Subcutaneous adipose tissue (tissue), 4 donors: Measurements from ENCODE around the gene PIAS4. TPM values are rescaled to one million over a fixed set of nuclear protein-coding genes. Genes with fewer than 3 reads are reported as not detected.

Experiments
- small RNA-seq: library from RNA; depleted of rRNA; stranded (forward); fragments of <200 nt; gene quantifications from one replicate; pipeline ENCODE3, GENCODE V24; 2016
- total RNA-seq, 4 donors: library from RNA; depleted of rRNA; stranded (reverse); fragments of >200 nt; gene quantifications; one replicate each; pipeline ENCODE4 v1.1.0, GENCODE V29; 2016
- TF ChIP-seq, protein P1 (sequence below): fragments of 450-650 bp; IDR thresholded peaks from one replicate; pipeline ENCODE4 v1.5.1; 2016; ENCODE audit warnings: low read depth, mild to moderate bottlenecking, control low read depth, antibody characterized with exemption, moderate library complexity

PIAS4 gene
- total RNA-seq, 4 donors from 2014 or later, result 7.7 to 50.4 (median 16.1) TPM

DNA sequence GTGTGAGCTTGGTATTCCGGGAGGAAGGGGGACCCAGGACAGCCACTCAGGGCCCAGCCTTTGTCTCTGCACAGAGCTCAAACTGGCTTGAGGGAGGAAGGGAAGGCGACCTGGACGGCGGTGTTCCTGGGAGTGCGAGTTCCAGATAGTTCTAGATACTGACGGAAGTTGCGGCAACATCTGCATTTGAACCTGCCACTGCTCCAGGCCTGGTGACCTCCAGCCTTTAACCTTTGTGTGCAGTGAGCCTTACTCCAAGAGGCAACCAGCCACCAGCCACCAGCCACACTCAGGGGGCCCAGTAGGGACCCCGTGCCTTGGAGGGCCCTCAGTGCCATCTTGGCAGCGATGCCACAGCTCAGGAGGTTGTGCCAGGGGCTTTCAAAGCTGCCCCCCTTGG is 74.6 kb downstream of the PIAS4 start:
- TF ChIP-seq, protein P1, sequence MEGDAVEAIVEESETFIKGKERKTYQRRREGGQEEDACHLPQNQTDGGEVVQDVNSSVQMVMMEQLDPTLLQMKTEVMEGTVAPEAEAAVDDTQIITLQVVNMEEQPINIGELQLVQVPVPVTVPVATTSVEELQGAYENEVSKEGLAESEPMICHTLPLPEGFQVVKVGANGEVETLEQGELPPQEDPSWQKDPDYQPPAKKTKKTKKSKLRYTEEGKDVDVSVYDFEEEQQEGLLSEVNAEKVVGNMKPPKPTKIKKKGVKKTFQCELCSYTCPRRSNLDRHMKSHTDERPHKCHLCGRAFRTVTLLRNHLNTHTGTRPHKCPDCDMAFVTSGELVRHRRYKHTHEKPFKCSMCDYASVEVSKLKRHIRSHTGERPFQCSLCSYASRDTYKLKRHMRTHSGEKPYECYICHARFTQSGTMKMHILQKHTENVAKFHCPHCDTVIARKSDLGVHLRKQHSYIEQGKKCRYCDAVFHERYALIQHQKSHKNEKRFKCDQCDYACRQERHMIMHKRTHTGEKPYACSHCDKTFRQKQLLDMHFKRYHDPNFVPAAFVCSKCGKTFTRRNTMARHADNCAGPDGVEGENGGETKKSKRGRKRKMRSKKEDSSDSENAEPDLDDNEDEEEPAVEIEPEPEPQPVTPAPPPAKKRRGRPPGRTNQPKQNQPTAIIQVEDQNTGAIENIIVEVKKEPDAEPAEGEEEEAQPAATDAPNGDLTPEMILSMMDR, result no peak

DNA sequence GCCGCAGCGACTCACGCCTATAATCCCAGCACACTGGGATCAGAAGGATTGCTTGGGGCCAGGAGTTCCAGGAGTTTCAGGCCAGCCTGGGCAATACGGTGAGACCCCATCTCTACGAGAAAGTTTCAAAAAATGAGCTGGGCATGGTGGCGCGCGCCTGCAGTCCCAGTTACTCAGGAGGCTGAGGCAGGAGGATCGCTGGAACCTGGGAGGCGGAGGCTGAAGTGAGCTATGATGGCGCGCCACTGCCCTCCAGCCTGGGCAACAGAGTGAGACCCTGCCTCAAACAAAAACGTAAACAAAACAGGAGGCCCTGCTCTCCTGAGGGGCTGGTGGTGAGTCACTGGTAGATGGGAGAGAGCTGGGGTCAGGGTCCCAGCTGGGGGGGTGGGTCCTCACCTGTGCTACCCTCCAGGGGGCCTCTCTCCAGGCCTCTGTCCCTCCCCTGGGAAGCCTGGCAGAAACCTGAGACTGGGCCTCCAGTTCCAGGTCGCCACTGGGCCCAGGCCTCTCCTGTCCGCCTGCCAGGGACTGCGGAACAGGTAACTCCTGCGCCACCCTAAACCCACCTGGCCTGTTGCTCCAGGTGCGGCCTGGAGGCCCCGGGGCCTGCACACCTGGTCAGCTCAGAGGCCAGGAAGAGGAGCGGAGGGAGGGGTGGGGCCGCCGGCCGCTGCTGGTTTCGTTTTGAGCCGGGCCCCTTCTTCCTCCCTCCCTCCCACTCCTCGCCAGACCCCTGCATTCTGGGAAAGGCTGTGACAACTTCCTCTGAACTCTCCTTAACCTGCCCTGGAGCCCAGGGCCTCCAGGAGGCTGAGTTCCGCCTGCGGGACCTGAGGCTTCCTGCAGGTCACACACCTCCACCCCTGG is 76.4 kb downstream of the PIAS4 start:
- TF ChIP-seq, protein P1, result no peak

DNA sequence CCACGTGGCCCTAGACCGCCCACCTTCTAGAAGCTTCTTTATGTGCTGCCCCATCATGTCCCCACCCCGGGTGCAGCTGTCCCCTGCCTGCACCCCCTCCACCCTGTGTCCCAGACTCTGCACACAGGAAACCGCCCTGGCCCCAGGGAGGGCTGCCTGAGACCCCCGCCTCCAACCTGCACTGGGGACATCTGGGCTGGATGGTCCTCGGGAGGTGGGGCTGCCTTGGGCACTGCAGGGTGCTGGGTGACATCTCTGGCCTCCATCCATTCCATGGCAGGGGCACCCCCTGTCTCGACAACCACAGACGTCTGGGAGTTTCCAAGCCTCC is 77.0 kb downstream of the PIAS4 start:
- TF ChIP-seq, protein P1, result no peak

DNA sequence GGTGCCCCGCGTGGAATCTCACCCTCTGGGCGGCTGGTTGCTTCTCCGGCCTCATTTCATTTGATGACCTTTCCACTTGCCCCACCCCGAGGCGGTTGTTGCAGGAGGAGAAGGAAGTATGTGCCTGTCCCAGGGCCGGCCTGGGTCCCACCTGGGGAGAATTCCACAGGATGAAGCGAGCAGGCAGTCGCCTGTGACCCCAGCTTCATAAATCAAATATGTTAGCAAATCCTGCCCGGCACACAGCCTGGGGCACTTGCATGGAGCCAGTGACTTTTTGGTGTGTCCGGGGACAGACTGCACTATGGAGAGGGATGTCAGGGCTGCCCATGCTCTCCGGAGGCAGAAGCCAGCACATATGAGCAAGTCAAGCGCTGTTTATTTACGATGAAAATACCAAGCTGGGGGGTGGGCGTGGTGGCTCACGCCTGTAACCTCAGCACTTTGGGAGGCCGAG is 78.9 kb downstream of the PIAS4 start:
- TF ChIP-seq, protein P1, result no peak

DNA sequence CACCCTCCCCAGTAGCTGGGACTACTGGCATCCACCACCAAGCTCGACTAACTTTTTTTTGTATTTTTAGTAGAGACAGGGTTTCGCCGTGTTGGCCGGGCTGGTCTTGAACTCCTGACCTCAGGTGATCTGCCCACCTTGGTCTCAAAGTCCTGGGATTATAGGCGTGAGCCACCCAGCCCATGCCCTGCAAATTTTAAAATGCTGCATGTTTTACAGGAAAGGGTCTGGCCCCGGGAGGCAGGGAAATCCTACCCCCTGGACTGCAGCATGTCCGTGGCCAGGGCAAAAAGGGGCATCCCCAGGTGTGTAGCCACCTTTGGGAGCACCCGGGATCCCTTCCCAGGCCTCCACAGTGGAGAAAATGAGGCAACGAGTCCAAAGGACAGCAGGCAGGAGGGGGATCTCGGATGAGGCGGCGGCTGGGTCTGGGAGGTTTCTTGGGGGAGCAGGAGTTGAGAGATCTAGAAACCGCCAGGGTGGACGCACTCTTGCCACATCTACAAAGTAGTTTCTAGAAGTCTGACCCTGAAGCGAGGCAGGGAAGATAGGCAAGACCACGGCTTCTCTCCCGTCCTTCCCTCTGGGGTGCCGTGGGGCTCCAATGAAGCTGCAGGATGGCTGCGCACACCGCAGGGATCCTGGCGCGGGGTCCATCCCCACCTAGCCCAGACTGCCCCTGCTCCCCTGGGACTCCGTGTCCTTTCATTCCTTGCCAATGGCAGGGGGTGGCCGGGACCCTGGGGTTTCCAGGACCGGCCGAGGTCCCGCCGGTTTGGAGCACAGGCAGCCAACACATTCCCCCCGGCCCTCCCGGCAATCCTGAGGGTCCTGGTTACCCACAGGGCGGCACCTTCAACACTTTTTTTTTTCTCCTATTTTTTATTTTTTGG is 80.5 kb downstream of the PIAS4 start:
- TF ChIP-seq, protein P1, result no peak

DNA sequence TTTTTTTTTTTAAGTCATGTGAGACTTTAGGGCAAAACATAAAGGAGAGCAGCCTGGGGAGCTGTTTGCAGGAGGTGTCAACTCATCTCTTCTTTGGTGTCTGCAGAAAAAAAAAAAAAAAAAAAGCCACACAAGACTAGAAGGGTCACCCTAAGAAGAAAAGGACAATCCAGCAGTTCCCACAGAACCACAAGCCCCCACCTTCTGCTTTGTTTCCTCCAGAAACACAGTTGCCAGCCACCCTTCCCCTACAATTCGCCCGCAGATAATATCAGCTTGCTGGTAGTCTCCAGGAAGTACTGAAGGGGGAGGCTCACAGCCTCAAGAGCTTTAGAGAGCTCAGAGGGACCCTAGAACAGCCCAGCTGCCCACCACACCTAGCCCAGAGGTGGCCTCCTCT is 81.4 kb downstream of the PIAS4 start:
- TF ChIP-seq, protein P1, result no peak

Small RNAs within 50 kb of the gene (small RNA-seq; reads per million reads assigned to genes)
- 12.3 reads per million, percentile 91 among the genes with 10 or more reads in this experiment for gene SNORD37

Other genes starting within 250 kb of the PIAS4 start
- gene APBA3, start 246.0 kb upstream of the PIAS4 start, total RNA-seq, result 10 to 100 TPM; 12.4 to 31.3 (median 15.4) TPM
- 10 to 100 TPM; 47.6 to 93.8 (median 66.5) TPM for gene MRPL54, start 245.1 kb upstream of the PIAS4 start, total RNA-seq
- not detected for gene RAX2, start 235.5 kb upstream of the PIAS4 start, total RNA-seq
- 10 to 100 TPM in 1 of 4 donors, 1 to 10 TPM in 3; 1.5 to 25.8 (median 2.7) TPM for gene MATK, start 221.4 kb upstream of the PIAS4 start, total RNA-seq
- not detected for gene ZFR2, start 138.7 kb upstream of the PIAS4 start, total RNA-seq
- gene ATCAY, start 127.1 kb upstream of the PIAS4 start, total RNA-seq, result not detected
- gene NMRK2, start 74.7 kb upstream of the PIAS4 start, total RNA-seq, result not detected
- gene DAPK3, start 36.6 kb upstream of the PIAS4 start, total RNA-seq, result 10 to 100 TPM; 25.4 to 68.8 (median 44.5) TPM
- gene EEF2, start 22.3 kb upstream of the PIAS4 start, total RNA-seq, result 1,000 to 10,000 TPM in 3 of 4 donors, 100 to 1,000 TPM in 1; 784 to 3,342 (median 1,545) TPM
- gene ZBTB7A, start 59.2 kb downstream of the PIAS4 start, total RNA-seq, result 10 to 100 TPM; 14.2 to 63.9 (median 28.7) TPM
- gene MAP2K2, start 116.4 kb downstream of the PIAS4 start, total RNA-seq, result 10 to 100 TPM; 39.3 to 66.1 (median 56.3) TPM
- not detected for gene CREB3L3, start 145.9 kb downstream of the PIAS4 start, total RNA-seq
- 10 to 100 TPM; 12.6 to 28.3 (median 15.6) TPM for gene SIRT6, start 174.8 kb downstream of the PIAS4 start, total RNA-seq
- gene ANKRD24, start 175.0 kb downstream of the PIAS4 start, total RNA-seq, result 1 to 10 TPM in 2 of 4 donors, under 1 TPM in 2; 0.68 to 2.9 (median 1.6) TPM
- 10 to 100 TPM in 1 of 4 donors, 1 to 10 TPM in 3; 2.0 to 20.7 (median 8.0) TPM for gene EBI3, start 221.8 kb downstream of the PIAS4 start, total RNA-seq
- gene YJU2, start 239.3 kb downstream of the PIAS4 start, total RNA-seq, result 10 to 100 TPM; 10.7 to 21.5 (median 17.5) TPM